Peyer's patch (tissue), 4 donors: ENCODE measurements around the gene SLCO3A1.

Experiments
- CTCF ChIP-seq, 6 experiments: fragments of 450-650 bp in 4 of 6; fragments of 200-600 bp in 2 of 6; sonication (generic) in 1 of 6; IDR thresholded peaks; one replicate each; pipeline ENCODE4 v1.5.1; 2017 to 2019; ENCODE audit warnings: antibody characterized with exemption in 6 of 6, mild to moderate bottlenecking in 3 of 6, moderate library complexity in 1 of 6
- POLR2A ChIP-seq, 2 donors: fragments of 450-650 bp; IDR thresholded peaks; one replicate each; pipeline ENCODE4 v1.5.1; 2017; ENCODE audit warnings: antibody characterized with exemption in 2 of 2, mild to moderate bottlenecking in 2 of 2, moderate library complexity in 2 of 2

- TF ChIP-seq CTCF (IDR thresholded peaks at IDR 0.05) (no peak), POLR2A (IDR thresholded peaks at IDR 0.05) (no peak)
Measured at GRCh38 chr15:91947683-91948608, 94.4 kb downstream of the SLCO3A1 start.
